ENCODE results near the gene EDEM1. TPM values are rescaled to one million over a fixed set of nuclear protein-coding genes. Genes with fewer than 3 reads are reported as not detected.

Gene EDEM1
- total RNA-seq, 6 donors from 2014 or later = 84.5 to 307 (median 146) TPM

- Histone ChIP-seq H3K27me3 (no peaks in the 10 kb centered on the region), H3K36me3 (peaks cover 0 to 12% (median 2%) of the 10 kb centered on the region in 4 donors), H3K27ac (peak overlapping the region; percentile 97 to 99 (median 98)), H3K4me3 (peak overlapping the region in 3 of 4 donors; percentile 69 to 99 (median 91)), H3K4me1 (peaks cover 35 to 49% (median 43%) of the 10 kb centered on the region in 4 donors), H3K9me3 (no peaks in the 10 kb centered on the region)
- no peak for ATAC-seq (ENCODE audit: low FRiP score in 2 of 2)
- 3 to 6% methylated on average over 8 of the region's 8 CpGs for WGBS, 2 donors
- no peak for DNase-seq
- no peak for TF ChIP-seq POLR2AphosphoS5 (IDR thresholded peaks at IDR 0.05)
Measured at GRCh38 chr3:5186858-5187155, 700 bp upstream of the EDEM1 start.

GRCh38 chr3:5187920-5188418 lies 462 bp downstream of the EDEM1 start:
- Histone ChIP-seq H3K4me1 (peaks cover 47 to 60% (median 54%) of the 10 kb centered on the region in 4 donors), H3K36me3 (peaks cover 0 to 5% (median 0%) of the 10 kb centered on the region in 4 donors)
- DNase-seq = peak; percentile 31 to 93

DNA sequence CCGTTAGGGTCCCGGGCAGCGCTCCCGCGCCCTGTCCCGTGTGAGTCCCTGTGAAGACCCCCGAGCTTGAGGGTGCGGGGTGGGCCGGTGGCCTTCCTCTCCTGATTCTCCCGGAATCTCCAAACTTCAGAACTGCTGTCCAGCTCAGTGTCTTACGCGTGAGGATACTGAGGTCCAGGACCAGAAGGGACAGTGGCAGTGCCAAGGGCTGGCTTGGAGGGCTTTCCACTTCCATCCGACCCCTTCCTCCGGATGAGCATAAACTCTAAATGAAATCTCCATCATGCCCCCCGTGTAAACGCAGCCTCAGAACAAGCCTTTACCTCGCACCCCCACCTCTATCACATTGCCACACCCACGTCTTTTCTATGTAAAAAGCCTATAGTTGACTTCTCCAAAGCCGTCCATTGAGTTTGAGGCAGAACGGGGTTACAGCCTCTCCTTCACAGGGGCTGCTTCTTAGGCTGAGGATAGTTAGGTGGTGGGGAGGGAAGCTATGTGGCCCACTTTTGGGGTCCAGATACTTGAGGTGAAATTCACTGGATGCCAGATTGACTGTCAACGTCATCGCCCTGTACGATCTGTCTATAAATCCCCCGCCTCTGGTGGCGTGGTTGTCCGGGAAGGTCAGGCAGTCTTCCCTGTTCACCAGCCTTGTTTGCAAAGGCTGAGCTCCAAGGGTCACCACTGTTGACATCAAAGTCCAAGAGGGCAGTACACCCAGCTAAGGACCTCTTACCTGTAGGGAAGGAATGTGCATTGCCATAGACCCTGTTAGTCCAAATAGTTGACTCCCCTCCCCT lies 1.1 kb downstream of the EDEM1 start:
- no peaks in the 10 kb centered on the region for H3K27me3 ChIP-seq
- TF ChIP-seq POLR2A (IDR thresholded peaks at IDR 0.05) (peak in 2 of 4 donors; percentile 58 to 76), EP300 (IDR thresholded peaks at IDR 0.05) (peak in 1 of 4 donors; percentile 95), CTCF (IDR thresholded peaks at IDR 0.05) (no peak), POLR2AphosphoS5 (IDR thresholded peaks at IDR 0.05) (peak; percentile 77 to 79)
- H3K4me1 ChIP-seq = peaks cover 52 to 65% (median 58%) of the 10 kb centered on the region in 4 donors
- H3K4me3 ChIP-seq = peak overlapping the region; percentile 69 to 99 (median 86)
- 8 to 12% methylated on average over 14 to 16 of the region's 26 CpGs for WGBS, 2 donors
- H3K36me3 ChIP-seq = peaks cover 0 to 8% (median under 1%) of the 10 kb centered on the region in 4 donors
- DNase-seq (peak in 1 of 2 donors; percentile 84), ATAC-seq (ENCODE audit: low FRiP score in 2 of 2) (peak; percentile 3 to 84)
- H3K9me3 ChIP-seq = no peaks in the 10 kb centered on the region
- peak overlapping the region; percentile 97 to 99 (median 98) for H3K27ac ChIP-seq

More at GRCh38 chr3:5187920-5188418, 462 bp downstream of the EDEM1 start:
- TF ChIP-seq POLR2AphosphoS5 (IDR thresholded peaks at IDR 0.05) (peak in 1 of 2 donors; percentile 43), CTCF (IDR thresholded peaks at IDR 0.05) (peak in 1 of 6 experiments; percentile 6), EP300 (IDR thresholded peaks at IDR 0.05) (no peak), POLR2A (IDR thresholded peaks at IDR 0.05) (peak in 1 of 4 donors; percentile 54)
- peak; percentile 7 to 58 for ATAC-seq (ENCODE audit: low FRiP score in 2 of 2)
- Histone ChIP-seq H3K27me3 (no peaks in the 10 kb centered on the region), H3K27ac (peak overlapping the region; percentile 97 to 99 (median 98)), H3K4me3 (peak overlapping the region; percentile 69 to 99 (median 86)), H3K9me3 (no peaks in the 10 kb centered on the region)
- whole genome bisulfite sequencing, 2 donors = 0% methylated on average over 20 of the region's 66 CpGs; no CpG with 5 or more reads in 1 of the 2 donors

DNA sequence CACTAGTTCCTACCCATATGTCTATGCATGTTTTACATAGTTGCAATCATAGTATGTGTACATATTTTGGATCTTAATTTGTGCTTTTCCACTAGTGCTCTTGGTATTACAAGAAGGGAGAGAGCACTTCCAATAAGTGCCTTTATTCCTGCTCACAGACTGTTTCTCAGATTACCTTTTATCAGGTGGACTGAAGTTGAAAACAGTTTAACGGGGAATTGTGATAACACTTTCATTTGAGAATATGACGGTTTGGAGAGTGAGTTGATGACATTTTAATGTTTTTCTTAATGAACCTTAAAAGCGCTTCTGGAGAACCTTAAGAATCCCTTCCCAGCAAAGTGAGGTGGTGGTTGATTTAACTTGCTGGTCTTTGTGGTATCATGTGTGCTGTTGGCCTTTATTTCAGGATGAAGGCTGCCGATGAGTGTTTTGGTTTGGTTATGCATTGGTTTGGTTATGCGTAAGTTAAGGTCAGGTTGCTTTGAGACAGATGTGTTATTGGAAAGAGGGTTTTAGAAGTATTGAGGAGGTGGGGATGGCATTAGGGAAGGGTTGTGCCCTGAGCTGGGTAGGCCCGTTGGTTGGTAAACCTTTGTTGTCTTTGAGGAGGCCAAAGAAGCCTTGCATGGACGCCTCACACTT lies 2.8 kb downstream of the EDEM1 start:
- Histone ChIP-seq H3K4me3 (peak overlapping the region in 3 of 4 donors; percentile 69 to 99 (median 91)), H3K27me3 (no peaks in the 10 kb centered on the region), H3K9me3 (no peaks in the 10 kb centered on the region), H3K27ac (peak overlapping the region in 2 of 4 donors; percentile 97 to 99), H3K4me1 (peaks cover 65 to 81% (median 72%) of the 10 kb centered on the region in 4 donors), H3K36me3 (peaks cover 0 to 8% (median 4%) of the 10 kb centered on the region in 4 donors)
- DNase-seq (no peak), ATAC-seq (ENCODE audit: low FRiP score in 2 of 2) (no peak)
- TF ChIP-seq POLR2A (IDR thresholded peaks at IDR 0.05) (no peak), CTCF (IDR thresholded peaks at IDR 0.05) (no peak), EP300 (IDR thresholded peaks at IDR 0.05) (no peak), POLR2AphosphoS5 (IDR thresholded peaks at IDR 0.05) (no peak)
- WGBS, 2 donors = 55 to 67% methylated on average over 7 of the region's 7 CpGs
